RWPE1 (cell line): ENCODE measurements around the gene NAPSA.

Experiments
- CTCF ChIA-PET: fragments of 350-600 bp; sonication (Branson Sonifier 250); formaldehyde crosslinking; extraction: SDS; loops from one replicate; lab custom pipeline; 2021; lab: Yijun Ruan, JAX
- POLR2A ChIA-PET: fragments of 400-600 bp; formaldehyde crosslinking; extraction: SDS; loops from one replicate; lab custom pipeline; 2020; ENCODE audit warnings: antibody characterized with exemption; ENCODE audit not compliant: low non-redundant PET; lab: Yijun Ruan, JAX
- DNase-seq: peaks from one replicate; pipeline ENCODE4 v3.0.0; 2012; ENCODE audit warnings: low spot score
- H3K27ac ChIP-seq: fragments of 450-650 bp; 2 replicates; pipeline ENCODE4 v1.5.1; 2017
- TF ChIP-seq, protein P1 (sequence below): fragments of 450-650 bp; conservative IDR thresholded peaks from 2 replicates; pipeline ENCODE4 v1.5.1; 2017; ENCODE audit warnings: low read depth, mild to moderate bottlenecking

NAPSA gene

DNA sequence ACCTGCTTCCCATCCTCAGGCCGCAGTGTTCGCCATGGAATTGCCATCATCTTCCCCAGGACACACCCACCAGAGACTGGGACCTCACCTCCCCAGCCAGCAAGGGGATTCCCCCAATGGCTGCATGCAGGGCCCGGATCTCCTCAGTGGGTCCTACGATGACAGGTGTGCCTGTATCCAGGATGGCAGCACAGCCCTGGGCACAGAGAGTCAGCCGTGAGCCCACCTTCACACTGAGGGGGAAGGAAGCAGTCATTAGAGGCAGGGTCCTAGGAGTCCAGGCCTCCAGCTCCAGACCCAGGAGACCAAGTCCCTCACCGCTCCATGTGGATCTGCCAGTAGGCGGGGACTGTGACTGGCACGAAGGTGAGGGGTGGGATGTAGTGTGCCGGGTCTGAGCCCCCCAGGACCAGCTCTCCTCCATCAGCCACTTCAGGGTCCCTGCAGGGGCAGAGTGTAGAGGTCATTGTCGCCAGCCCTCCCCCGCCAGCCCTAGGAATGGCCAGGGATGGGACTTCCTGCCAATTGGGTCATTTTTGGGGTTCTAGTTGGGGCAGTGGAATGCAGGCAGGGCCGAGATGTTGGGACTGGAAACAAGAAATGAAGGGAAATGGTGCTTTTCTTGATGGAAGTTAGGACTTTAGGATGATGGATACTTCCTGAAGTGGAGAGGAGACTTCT, 30.6 kb downstream of the NAPSA start:
- no peak overlapping the region for H3K27ac ChIP-seq
- CTCF ChIA-PET, result interaction anchor here (0.5 kb wide), 1 partner anchor 71 kb away, joined by 3 read pairs; no protein-coding TSS in a partner anchor
- no peak for DNase-seq
- POLR2A ChIA-PET, result no interaction called here
- TF ChIP-seq, protein P1, sequence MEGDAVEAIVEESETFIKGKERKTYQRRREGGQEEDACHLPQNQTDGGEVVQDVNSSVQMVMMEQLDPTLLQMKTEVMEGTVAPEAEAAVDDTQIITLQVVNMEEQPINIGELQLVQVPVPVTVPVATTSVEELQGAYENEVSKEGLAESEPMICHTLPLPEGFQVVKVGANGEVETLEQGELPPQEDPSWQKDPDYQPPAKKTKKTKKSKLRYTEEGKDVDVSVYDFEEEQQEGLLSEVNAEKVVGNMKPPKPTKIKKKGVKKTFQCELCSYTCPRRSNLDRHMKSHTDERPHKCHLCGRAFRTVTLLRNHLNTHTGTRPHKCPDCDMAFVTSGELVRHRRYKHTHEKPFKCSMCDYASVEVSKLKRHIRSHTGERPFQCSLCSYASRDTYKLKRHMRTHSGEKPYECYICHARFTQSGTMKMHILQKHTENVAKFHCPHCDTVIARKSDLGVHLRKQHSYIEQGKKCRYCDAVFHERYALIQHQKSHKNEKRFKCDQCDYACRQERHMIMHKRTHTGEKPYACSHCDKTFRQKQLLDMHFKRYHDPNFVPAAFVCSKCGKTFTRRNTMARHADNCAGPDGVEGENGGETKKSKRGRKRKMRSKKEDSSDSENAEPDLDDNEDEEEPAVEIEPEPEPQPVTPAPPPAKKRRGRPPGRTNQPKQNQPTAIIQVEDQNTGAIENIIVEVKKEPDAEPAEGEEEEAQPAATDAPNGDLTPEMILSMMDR, result no peak

DNA sequence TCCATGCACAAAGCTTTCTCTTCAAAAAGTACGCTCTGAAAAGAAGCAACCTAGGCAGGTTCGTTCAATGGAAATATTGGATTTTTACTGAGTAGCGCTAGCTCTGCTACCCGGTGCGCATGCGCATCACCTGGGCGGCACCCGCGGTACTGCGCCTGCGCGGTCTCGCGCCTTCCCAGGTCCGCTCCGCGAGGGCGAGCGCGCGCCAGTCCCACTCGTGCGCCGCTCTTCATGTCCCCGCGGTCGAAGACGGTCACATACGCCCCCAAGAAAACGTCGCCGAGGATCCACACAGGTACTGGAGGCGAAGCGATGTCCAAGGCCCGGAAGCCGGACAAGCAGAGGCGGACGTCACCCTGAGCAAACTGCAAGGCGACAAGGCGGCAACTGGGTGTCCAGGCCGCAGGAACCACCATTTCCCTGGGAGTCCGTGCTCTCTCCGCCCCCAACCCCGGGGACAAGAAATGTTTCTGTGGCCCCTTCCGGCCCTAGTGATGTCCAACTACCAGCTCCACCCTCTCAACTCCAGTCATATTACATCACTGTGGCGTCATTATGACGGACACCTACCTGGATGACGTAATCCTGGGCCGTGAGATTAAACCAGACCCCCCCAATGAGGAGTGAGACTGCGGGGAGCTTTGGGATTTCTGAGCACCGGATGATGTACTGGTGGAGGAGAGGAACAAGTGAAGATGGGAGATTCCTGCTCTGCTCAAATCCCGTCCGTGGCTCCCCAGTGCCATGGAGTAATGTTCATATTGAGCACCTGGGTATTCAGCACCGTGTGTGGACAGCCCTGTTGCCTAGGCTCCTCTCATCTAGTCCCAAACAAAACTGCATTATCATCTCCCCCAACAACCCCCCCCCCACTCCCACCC, 31.5 kb downstream of the NAPSA start:
- TF ChIP-seq, protein P1, result no peak
- H3K27ac ChIP-seq, result peak overlapping the region; percentile 43
- POLR2A ChIA-PET, result no interaction called here
- peak; percentile 99 for DNase-seq
- CTCF ChIA-PET, result interaction anchor here (0.5 kb wide), 1 partner anchor 70 kb away, joined by 3 read pairs; no protein-coding TSS in a partner anchor

DNA sequence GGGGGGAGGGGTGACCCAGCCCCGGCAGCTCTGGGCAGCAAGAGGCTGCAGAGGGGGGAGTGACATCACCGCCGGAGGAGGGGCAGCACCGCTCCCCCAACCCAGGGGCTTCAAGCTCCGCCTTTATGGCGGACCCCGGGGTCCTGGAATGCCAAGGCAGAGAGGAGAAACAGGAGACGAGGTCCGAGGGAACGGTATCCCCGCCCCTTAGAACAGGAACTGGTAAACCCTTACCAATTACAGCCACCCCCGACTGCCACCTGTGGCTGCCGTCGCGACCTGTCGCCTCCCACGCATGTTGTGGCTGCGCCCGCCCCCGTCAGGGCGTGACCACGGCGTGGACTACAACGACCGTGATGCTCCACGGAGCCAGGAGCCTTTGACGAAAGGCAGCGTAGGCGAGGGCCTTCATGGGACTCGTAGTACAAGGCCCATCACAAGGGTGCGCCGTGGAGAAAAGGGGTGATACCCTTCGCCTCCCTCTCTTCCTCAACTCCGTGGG, 32.2 kb downstream of the NAPSA start:
- ChIA-PET CTCF (interaction anchor here (0.7 to 1.0 kb wide), 2 partner anchors 20 to 186 kb away, joined by 3 to 4 read pairs; no protein-coding TSS in a partner anchor), POLR2A (no interaction called here)
- DNase-seq, result peak; percentile 86
- peak overlapping the region; percentile 43 for H3K27ac ChIP-seq
- TF ChIP-seq, protein P1, result no peak

DNA sequence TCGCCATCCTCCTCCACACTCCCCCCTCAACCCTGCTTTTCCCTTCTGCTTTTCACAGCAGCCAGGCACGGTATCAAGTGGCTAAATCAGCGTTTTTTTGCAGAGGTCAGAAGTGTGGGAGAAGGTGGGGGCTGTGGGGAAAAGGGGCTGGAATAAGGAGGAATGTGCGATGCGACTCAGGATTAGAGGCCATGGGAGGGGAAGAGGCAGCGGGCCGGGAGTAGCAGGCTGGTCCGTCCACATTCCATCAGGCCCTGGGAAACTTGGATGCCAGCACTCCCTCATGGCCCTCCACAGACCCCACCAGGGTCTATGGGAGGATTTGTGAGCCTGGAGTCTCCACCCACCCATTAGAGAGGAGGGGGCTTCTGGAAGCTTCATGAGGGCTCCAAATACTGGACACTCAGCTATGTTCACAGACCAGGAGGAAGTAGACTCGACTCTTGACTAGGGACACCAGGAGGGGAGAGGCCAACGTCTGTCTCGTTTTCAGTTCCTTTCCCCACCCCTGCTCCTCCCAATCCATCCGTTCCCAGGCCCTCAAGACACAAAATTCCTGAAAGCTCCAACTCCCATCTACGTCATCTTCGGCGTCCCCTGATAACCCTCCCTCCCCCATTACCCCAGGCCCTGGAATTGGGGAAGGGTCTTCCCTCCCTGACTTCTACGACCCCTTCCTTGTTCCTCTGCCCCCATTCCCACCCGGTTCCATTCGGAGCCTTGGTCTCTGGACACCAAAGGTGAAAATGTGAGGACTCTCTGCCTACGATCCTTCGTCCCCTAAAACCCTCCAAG, 33.0 kb downstream of the NAPSA start:
- ChIA-PET POLR2A (interaction anchor here (0.6 kb wide), 1 partner anchor 12 kb away, joined by 3 read pairs; no protein-coding TSS in a partner anchor), CTCF (interaction anchor here (0.7 to 1.0 kb wide), 2 partner anchors 20 to 185 kb away, joined by 3 to 4 read pairs; no protein-coding TSS in a partner anchor)
- H3K27ac ChIP-seq, result no peak overlapping the region
- DNase-seq, result no peak
- TF ChIP-seq, protein P1, result no peak

DNA sequence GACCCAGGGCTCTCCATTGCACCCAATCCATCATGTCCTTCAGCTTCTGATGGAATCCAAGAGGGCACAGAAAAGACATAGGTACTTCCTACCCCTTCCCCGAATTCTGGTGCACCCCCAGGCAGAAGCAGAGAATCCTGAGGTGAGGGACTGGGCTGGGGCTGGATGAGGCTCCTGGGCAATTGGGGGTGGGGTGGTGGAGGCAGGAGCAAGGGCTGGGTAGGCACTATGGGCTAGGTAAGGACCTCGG, 33.5 kb downstream of the NAPSA start:
- ChIA-PET CTCF (no interaction called here), POLR2A (interaction anchor here (0.6 kb wide), 1 partner anchor 12 kb away, joined by 3 read pairs; no protein-coding TSS in a partner anchor)
- TF ChIP-seq, protein P1, result no peak
- DNase-seq, result no peak
- no peak overlapping the region for H3K27ac ChIP-seq
